Airway epithelial cell (primary cell): ENCODE results near the gene SNAP23. TPM values are rescaled to one million over a fixed set of nuclear protein-coding genes. Genes with fewer than 3 reads are reported as not detected.

Experiments
- total RNA-seq: library from RNA; depleted of rRNA; stranded (reverse); fragments of >200 nt; gene quantifications from 2 replicates; pipeline ENCODE4 v1.2.3, GENCODE V29; 2015

SNAP23 gene
- 34.5 and 42.5 TPM in 2 replicates for total RNA-seq

DNA sequence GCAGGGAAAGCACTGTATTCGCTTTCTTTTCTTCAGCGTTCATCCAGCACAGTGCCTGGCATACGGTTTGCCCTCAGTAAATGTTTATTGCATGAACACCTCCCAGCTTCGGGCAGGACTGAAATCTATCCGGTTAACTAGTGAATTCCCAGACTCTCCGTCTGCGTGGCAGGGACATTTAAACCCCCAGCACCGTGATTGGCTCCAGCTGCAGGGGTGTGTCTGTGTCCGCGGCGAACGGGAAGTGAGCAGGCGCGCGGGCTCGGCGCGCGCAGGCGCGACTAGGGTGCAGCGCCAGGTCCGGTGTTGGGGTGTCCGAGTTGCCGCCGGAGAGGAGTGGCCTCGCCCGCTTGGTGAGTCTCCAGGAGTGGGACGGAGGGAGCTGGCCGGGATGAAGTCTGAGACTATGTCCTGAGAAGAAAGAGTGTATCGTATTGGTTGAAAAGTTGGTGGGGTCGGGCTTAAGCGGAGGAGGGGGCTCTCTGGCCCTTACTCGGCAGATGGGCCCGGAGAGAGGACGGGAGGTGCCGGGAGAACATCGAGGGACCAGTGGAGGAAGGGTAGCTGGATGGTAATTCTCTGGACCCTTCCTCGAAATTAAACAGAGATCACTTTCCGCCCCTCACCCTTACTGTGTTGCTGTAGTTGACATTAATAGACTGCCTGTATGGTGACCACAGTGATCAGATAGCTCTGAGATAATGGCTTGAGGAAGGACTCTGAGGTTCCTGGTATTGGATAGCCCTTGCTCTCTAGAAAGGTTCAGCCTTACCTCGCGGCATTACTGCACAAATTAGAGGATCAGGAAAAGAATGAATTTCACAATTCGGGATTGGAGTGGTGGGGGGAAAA lies at the start of gene SNAP23:
Gene SNAP23, plus strand, starts transcription at position 274 of the 852 bp plus-strand sequence. CDS start 16,213 bp downstream, outside the sequence.

DNA sequence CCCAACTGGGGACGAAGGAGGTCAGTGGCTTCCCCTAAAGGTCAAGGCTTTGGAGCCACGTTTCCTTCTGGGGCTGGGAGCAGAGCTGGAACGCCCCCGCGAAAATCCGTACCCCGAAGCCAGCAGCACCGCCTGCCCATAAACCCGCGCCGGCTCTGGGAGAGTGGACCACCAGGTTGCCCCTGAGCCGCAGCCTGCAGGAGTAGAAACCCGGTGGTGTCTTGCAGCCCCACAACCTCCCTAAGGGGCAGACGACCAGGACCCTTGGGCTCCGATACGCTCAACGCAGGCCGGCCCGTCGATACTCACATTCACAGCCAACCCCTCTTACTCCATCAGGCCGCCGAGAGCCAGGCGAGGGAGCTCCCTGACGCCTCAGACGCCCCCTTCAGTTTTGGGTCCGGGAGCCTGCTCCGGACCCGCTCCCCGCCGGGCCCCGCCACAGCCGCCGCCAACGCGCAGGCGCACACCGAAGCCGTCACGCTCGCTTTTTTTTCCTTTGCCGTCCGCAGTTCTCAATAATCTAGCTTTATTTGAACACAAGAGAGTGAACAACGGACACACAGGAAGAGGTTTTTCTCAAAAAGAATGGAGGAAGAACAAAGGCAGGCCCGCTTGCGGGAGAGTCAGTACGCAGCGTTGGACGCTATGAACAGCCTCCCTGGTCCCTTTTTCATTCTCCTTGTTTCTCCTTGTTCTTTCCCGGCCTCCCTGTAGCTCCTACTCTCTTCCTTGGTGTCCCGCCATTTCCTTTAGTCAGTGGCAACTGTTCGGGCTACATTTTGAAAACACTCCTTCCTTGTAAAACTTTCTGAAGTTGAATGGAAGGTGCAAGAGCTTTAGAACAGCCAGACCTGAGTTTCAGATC lies 4.5 kb upstream of the SNAP23 start, which contains the start of gene ZNF106:
Gene ZNF106, minus strand, starts transcription at position 471 of the 868 bp plus-strand sequence. CDS start 18,852 bp downstream, outside the sequence.

DNA sequence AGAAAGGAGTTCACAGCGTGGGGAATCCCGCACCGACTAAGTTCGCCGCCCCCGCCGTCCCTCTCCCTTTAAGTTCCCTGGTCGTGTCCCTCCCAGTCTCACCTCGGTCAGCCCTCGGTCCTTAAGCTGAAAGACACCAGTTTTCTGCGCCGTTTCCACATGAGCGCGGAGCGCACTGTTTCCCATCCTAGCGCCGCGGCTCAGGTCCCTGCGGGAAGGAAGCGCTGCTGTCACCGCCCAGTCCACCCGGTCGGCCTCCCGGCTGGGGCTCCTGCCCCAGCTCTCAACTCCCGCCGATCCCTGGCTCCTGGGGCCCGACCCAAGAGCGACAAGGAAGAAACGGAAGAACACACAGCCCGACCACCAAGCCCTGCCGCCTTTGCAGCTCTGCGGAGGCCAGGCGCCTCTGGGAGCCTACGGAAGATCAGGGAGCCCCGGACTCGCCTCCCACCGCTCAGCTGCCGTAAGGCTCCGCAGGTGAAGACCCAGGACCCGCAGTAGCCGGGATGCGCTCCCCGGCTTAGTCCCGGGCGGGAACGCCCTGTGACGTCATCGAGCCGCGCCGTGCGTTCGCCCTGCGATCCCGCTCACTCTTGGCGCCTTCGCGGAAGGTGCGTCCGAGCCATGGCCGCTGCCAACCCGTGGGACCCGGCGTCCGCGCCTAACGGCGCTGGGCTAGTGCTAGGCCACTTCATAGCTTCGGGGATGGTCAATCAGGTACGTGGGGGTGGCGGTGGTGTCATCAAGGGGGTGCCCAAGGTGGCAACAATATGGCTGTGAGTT lies 53.0 kb downstream of the SNAP23 start, which contains the start of the genes HAUS2 and LRRC57:
Gene HAUS2, plus strand, starts transcription at position 590 of the 783 bp plus-strand sequence. Its CDS starts 35 bp downstream, at position 625.
Gene LRRC57, minus strand, starts transcription at position 545 of the 783 bp plus-strand sequence. Its CDS starts 359 bp downstream, at position 186.

DNA sequence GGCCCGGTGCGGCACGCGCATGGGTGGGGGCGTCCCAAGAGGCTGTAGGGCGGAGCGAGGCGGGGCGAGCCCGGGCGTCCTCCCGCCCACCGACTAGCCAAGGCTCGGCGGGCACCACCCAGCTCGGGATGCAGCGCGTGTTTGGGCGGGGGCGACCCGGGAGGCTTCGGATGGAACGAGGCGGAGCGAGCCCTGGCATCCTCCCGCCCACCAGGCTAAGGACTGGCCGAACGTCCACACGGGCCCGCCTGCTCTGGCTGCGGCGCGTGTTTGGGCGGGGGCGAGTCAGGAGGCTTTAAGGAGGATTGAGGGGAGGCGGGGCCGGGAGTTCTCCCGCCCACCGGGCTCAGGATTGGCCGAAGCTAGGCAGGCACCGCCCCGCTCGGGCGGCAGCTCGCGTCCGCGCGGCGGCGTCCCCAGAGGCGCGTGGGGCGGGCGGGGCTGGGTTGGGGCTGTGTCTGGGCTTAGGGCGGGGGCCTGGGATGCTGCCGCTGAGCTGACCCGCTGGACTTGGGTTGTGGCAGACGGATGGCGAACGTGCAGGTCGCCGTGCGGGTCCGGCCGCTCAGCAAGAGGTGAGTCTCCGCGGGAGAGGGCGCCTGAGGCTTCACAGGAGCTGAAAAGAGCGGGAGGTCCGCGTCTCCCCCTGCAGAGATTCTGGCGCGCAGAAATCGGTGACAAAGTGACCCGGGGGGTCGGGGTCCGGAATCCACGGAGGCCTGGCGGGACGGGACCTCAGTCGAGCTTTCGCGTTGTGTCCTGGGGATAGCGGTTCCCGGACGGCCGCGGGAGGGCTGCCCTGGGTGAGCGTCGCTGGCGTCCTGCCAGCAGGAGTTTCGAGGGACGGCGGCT lies 80.0 kb downstream of the SNAP23 start, which contains the start of gene STARD9:
Gene STARD9, plus strand, starts transcription at position 419 of the 852 bp plus-strand sequence. Its CDS starts 110 bp downstream, at position 529.

Other genes with a start within 250 kb of the SNAP23 start
- gene GANC, start 222.4 kb upstream of the SNAP23 start, total RNA-seq: 14.9 and 19.3 TPM in 2 replicates
- gene TMEM87A, start 222.2 kb upstream of the SNAP23 start, total RNA-seq: 48.7 and 58.2 TPM in 2 replicates
- 1.5 and 1.7 TPM in 2 replicates for gene CAPN3, start 136.1 kb upstream of the SNAP23 start, total RNA-seq
- gene ZNF106, start 4.5 kb upstream of the SNAP23 start, total RNA-seq: 15.3 and 22.2 TPM in 2 replicates
- gene LRRC57, start 53.2 kb downstream of the SNAP23 start, total RNA-seq: 10.7 and 19.0 TPM in 2 replicates
- 34.4 and 54.6 TPM in 2 replicates for gene HAUS2, start 53.2 kb downstream of the SNAP23 start, total RNA-seq
- gene STARD9, start 80.0 kb downstream of the SNAP23 start, total RNA-seq: 0.51 and 1.3 TPM in 2 replicates
- 8.7 and 11.7 TPM in 2 replicates for gene CDAN1, start 241.5 kb downstream of the SNAP23 start, total RNA-seq